ENCODE measurements around the gene JPH3. TPM values are rescaled to one million over a fixed set of nuclear protein-coding genes. Genes with fewer than 3 reads are reported as not detected.

The JPH3 gene
- total RNA-seq, 4 donors from 2014 or later: 0.72 to 4.4 (median 1.1) TPM

GRCh38 chr16:87666919-87667318, 64.6 kb downstream of the JPH3 start:
- 68% methylated on average over 9 of the region's 16 CpGs; no CpG with 5 or more reads in 1 of the 2 donors for WGBS, 2 donors (ENCODE audit: low coverage in 1 of 2)
- no peak for TF ChIP-seq EP300 (IDR thresholded peaks at IDR 0.05)
- no peak for TF ChIP-seq POLR2AphosphoS5 (IDR thresholded peaks at IDR 0.05)
- no peak for TF ChIP-seq CTCF (IDR thresholded peaks at IDR 0.05)
- TF ChIP-seq POLR2A (IDR thresholded peaks at IDR 0.05): no peak
- H3K4me3 ChIP-seq: no peak overlapping the region
- H3K27ac ChIP-seq: no peak overlapping the region
- no peaks in the 10 kb centered on the region for H3K9me3 ChIP-seq
- ATAC-seq: no peak
- H3K4me1 ChIP-seq: no peaks in the 10 kb centered on the region
- peaks cover 84% of the 10 kb centered on the region for H3K27me3 ChIP-seq
- H3K36me3 ChIP-seq: no peaks in the 10 kb centered on the region

GRCh38 chr16:87667443-87667842, 65.1 kb downstream of the JPH3 start:
- no peak for ATAC-seq
- TF ChIP-seq EP300 (IDR thresholded peaks at IDR 0.05): no peak
- no peak for TF ChIP-seq CTCF (IDR thresholded peaks at IDR 0.05)
- TF ChIP-seq POLR2A (IDR thresholded peaks at IDR 0.05): no peak
- TF ChIP-seq POLR2AphosphoS5 (IDR thresholded peaks at IDR 0.05): no peak
- Histone ChIP-seq H3K4me3 (no peak overlapping the region), H3K36me3 (no peaks in the 10 kb centered on the region), H3K9me3 (no peaks in the 10 kb centered on the region), H3K4me1 (no peaks in the 10 kb centered on the region), H3K27ac (no peak overlapping the region), H3K27me3 (peaks cover 82% of the 10 kb centered on the region)
- WGBS, 2 donors (ENCODE audit: low coverage in 1 of 2): 13 to 88% methylated on average over 1 to 3 of the region's 7 CpGs

- Histone ChIP-seq H3K4me3 (no peak overlapping the region), H3K27me3 (peaks cover 77% of the 10 kb centered on the region), H3K36me3 (no peaks in the 10 kb centered on the region), H3K27ac (no peak overlapping the region), H3K4me1 (no peaks in the 10 kb centered on the region), H3K9me3 (no peaks in the 10 kb centered on the region)
- 89% methylated on average over 15 of the region's 19 CpGs; no CpG with 5 or more reads in 1 of the 2 donors for WGBS, 2 donors (ENCODE audit: low coverage in 1 of 2)
- no peak for ATAC-seq
- TF ChIP-seq EP300 (IDR thresholded peaks at IDR 0.05) (no peak), POLR2AphosphoS5 (IDR thresholded peaks at IDR 0.05) (no peak), CTCF (IDR thresholded peaks at IDR 0.05) (no peak), POLR2A (IDR thresholded peaks at IDR 0.05) (no peak)
Measured at GRCh38 chr16:87667946-87668345, 65.6 kb downstream of the JPH3 start.

GRCh38 chr16:87669672-87670071, 67.4 kb downstream of the JPH3 start:
- no CpG with 5 or more reads among the region's 21 CpGs for WGBS, 2 donors (ENCODE audit: low coverage in 1 of 2)
- Histone ChIP-seq H3K27ac (no peak overlapping the region), H3K4me1 (no peaks in the 10 kb centered on the region), H3K9me3 (no peaks in the 10 kb centered on the region), H3K4me3 (no peak overlapping the region), H3K27me3 (peaks cover 65% of the 10 kb centered on the region), H3K36me3 (no peaks in the 10 kb centered on the region)
- no peak for ATAC-seq
- TF ChIP-seq POLR2AphosphoS5 (IDR thresholded peaks at IDR 0.05) (no peak), CTCF (IDR thresholded peaks at IDR 0.05) (no peak), POLR2A (IDR thresholded peaks at IDR 0.05) (no peak), EP300 (IDR thresholded peaks at IDR 0.05) (no peak)

GRCh38 chr16:87671221-87671620, 68.9 kb downstream of the JPH3 start:
- no peaks in the 10 kb centered on the region for H3K36me3 ChIP-seq
- no peak for ATAC-seq
- no peaks in the 10 kb centered on the region for H3K9me3 ChIP-seq
- H3K4me1 ChIP-seq: no peaks in the 10 kb centered on the region
- no peak overlapping the region for H3K27ac ChIP-seq
- H3K27me3 ChIP-seq: peaks cover 50% of the 10 kb centered on the region
- TF ChIP-seq CTCF (IDR thresholded peaks at IDR 0.05) (no peak), POLR2A (IDR thresholded peaks at IDR 0.05) (no peak)
- WGBS, 2 donors (ENCODE audit: low coverage in 1 of 2): no CpG with 5 or more reads among the region's 13 CpGs
- H3K4me3 ChIP-seq: no peak overlapping the region

All from gastroesophageal sphincter (tissue), 4 donors.